NT2/D1 (cell line): ENCODE data around the gene RIPOR3.

Experiments used
- SUZ12 ChIP-seq: IDR thresholded peaks from 2 replicates; pipeline ENCODE4 v1.6.1; 2011; ENCODE audit not compliant: insufficient read length, insufficient read depth; ENCODE audit errors: extremely low read depth
- YY1 ChIP-seq: IDR thresholded peaks from 2 replicates; pipeline ENCODE4 v1.6.1; 2011; ENCODE audit not compliant: insufficient read length, insufficient read depth

DNA sequence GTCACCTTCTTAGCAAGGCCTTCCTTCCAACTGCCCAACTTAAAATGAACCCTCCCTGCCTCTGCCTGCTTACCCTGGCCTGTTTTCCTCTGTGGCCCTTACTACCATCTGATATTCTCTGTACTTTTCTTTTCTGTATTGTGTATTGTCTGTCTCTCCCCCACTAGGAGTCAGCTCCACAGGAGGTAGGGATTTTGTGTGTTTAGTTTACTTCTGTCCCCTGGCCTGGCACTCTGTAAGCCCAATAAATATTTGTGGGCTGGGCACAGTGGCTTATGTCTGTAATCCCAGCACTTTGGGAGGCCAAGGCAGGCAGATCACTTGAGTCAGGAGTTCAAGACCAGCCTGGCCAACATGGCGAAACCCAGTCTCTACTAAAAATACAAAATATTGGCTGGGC lies 72.8 kb downstream of the RIPOR3 start:
- no peak for TF ChIP-seq SUZ12
- no peak for TF ChIP-seq YY1
